GM23338 (cell line): ENCODE data around the gene ZNF225. TPM values are rescaled to one million over a fixed set of nuclear protein-coding genes. Genes with fewer than 3 reads are reported as not detected.

Source experiments
- ATAC-seq: fragments of 200-7000 bp; cut with Tn5 transposase; 3 replicates; pipeline ENCODE4 v1.9.1; 2020
- DNase-seq: peaks from one replicate; pipeline ENCODE4 v3.0.0-alpha.2; 2015; ENCODE audit warnings: low spot score
- H2AFZ ChIP-seq: fragments of 200-600 bp; sonication (generic); 2 replicates; pipeline ENCODE4 v1.8.0; 2016; ENCODE audit warnings: antibody characterized with exemption, mild to moderate bottlenecking, moderate library complexity
- H3F3A ChIP-seq: fragments of 200-600 bp; sonication (generic); replicated peaks from 2 replicates; pipeline ENCODE4 v1.8.0; 2017; ENCODE audit warnings: antibody characterized with exemption, mixed run types, low read depth
- H3K27ac ChIP-seq: fragments of 200-600 bp; sonication (generic); 2 replicates; pipeline ENCODE4 v1.6.1; 2016; ENCODE audit warnings: low read depth
- H3K27me3 ChIP-seq: fragments of 200-600 bp; sonication (generic); 2 replicates; pipeline ENCODE4 v1.8.0; 2016; ENCODE audit warnings: mild to moderate bottlenecking, mixed run types, moderate library complexity; ENCODE audit not compliant: insufficient read depth
- H3K36me3 ChIP-seq: fragments of 200-600 bp; sonication (generic); 2 replicates; pipeline ENCODE4 v1.8.0; 2016; ENCODE audit warnings: mild to moderate bottlenecking; ENCODE audit not compliant: insufficient read depth
- H3K4me1 ChIP-seq: fragments of 200-600 bp; sonication (generic); 2 replicates; pipeline ENCODE4 v1.8.0; 2016; ENCODE audit warnings: mild to moderate bottlenecking, moderate library complexity; ENCODE audit not compliant: insufficient read depth
- H3K4me2 ChIP-seq: fragments of 200-600 bp; sonication (generic); 2 replicates; pipeline ENCODE4 v1.7.1; 2017; ENCODE audit warnings: mixed run types
- H3K4me3 ChIP-seq: fragments of 200-600 bp; sonication (generic); 2 replicates; pipeline ENCODE4 v1.6.1; 2016; ENCODE audit warnings: mixed run types
- H3K79me2 ChIP-seq: fragments of 200-600 bp; sonication (generic); replicated peaks from 2 replicates; pipeline ENCODE4 v1.8.0; 2017; ENCODE audit warnings: mild to moderate bottlenecking; ENCODE audit not compliant: insufficient read depth
- H3K9me2 ChIP-seq: fragments of 200-600 bp; sonication (generic); 2 replicates; pipeline ENCODE4 v1.8.0; 2017; ENCODE audit not compliant: insufficient read depth
- H4K20me1 ChIP-seq: fragments of 200-600 bp; sonication (generic); replicated peaks from 2 replicates; pipeline ENCODE4 v1.8.0; 2017; ENCODE audit warnings: mild to moderate bottlenecking; ENCODE audit not compliant: insufficient read depth
- H3K27ac Mint-ChIP-seq: 2 replicates; pipeline ENCODE4 v1.8.0; 2020; ENCODE audit warnings: inconsistent platforms, mild to moderate bottlenecking, moderate library complexity, mixed read lengths
- H3K27me3 Mint-ChIP-seq: 3 replicates; pipeline ENCODE4 v1.8.0; 2022; ENCODE audit warnings: low read depth, mild to moderate bottlenecking, moderate library complexity, mixed read lengths, inconsistent platforms; ENCODE audit not compliant: insufficient read depth, poor library complexity
- H3K36me3 Mint-ChIP-seq: 3 replicates; pipeline ENCODE4 v1.8.0; 2021; ENCODE audit warnings: low read depth, mild to moderate bottlenecking, inconsistent platforms, moderate library complexity, mixed read lengths
- H3K4me1 Mint-ChIP-seq: 3 replicates; pipeline ENCODE4 v1.8.0; 2020; ENCODE audit warnings: mild to moderate bottlenecking, inconsistent platforms, mixed read lengths
- H3K4me3 Mint-ChIP-seq: 3 replicates; pipeline ENCODE4 v1.8.0; 2021; ENCODE audit warnings: moderate library complexity, mild to moderate bottlenecking, inconsistent platforms, mixed read lengths
- H3K9me3 Mint-ChIP-seq: 3 replicates; pipeline ENCODE4 v1.8.0; 2020; ENCODE audit warnings: moderate library complexity, mild to moderate bottlenecking, inconsistent platforms, mixed read lengths
- CREB1 ChIP-seq: fragments of 250-450 bp; sonication (Bioruptor Pico); IDR thresholded peaks from 2 replicates; pipeline ENCODE4 v1.5.0; 2020; ENCODE audit warnings: low read depth, mild to moderate bottlenecking, moderate library complexity
- EZH2 ChIP-seq: fragments of 200-600 bp; sonication (generic); IDR thresholded peaks from one replicate; pipeline ENCODE4 v1.8.0; 2017; ENCODE audit warnings: antibody characterized with exemption, mild to moderate bottlenecking, low read depth; ENCODE audit not compliant: unreplicated experiment
- EZH2phosphoT487 ChIP-seq: fragments of 200-600 bp; sonication (generic); IDR thresholded peaks from one replicate; pipeline ENCODE4 v1.8.1; 2018; ENCODE audit warnings: antibody characterized with exemption; ENCODE audit not compliant: unreplicated experiment
- JUNB ChIP-seq: IDR thresholded peaks from one replicate; pipeline ENCODE4 v1.6.1; 2016; ENCODE audit warnings: antibody characterized with exemption; ENCODE audit not compliant: unreplicated experiment
- NANOG ChIP-seq: IDR thresholded peaks from 2 replicates; pipeline ENCODE4 v1.6.1; 2016; ENCODE audit warnings: antibody characterized with exemption, borderline replicate concordance
- POLR2AphosphoS5 ChIP-seq: IDR thresholded peaks from 2 replicates; pipeline ENCODE4 v1.6.1; 2016; ENCODE audit warnings: antibody characterized with exemption, low read depth
- STAT1 ChIP-seq: IDR thresholded peaks from one replicate; pipeline ENCODE4 v1.6.1; 2016; ENCODE audit warnings: antibody characterized with exemption; ENCODE audit not compliant: unreplicated experiment
- ZNF114 ChIP-seq: fragments of 250-450 bp; sonication (Bioruptor Pico); IDR thresholded peaks from 2 replicates; pipeline ENCODE4 v1.5.0; 2020; ENCODE audit warnings: mild to moderate bottlenecking, moderate library complexity
- ZNF331 ChIP-seq: fragments of 250-450 bp; sonication (Bioruptor Pico); IDR thresholded peaks from 2 replicates; pipeline ENCODE4 v1.5.0; 2020; ENCODE audit warnings: low read depth, mild to moderate bottlenecking, moderate library complexity
- polyA plus RNA-seq: library from polyadenylated mRNA; unstranded; fragments of >200 nt; fragmentation: Nextera tagmentation; extraction: Ambion mirVana; gene quantifications from 2 replicates; pipeline ENCODE4 v1.2.1, GENCODE V29; 2016
- total RNA-seq: library from RNA; depleted of rRNA; stranded (reverse); fragments of >200 nt; shearing (Covaris generic); gene quantifications from 2 replicates; pipeline ENCODE4 v1.2.3, GENCODE V29; 2014
- TF ChIP-seq, protein P1 (sequence below): IDR thresholded peaks from one replicate; pipeline ENCODE4 v1.6.1; 2018; ENCODE audit warnings: antibody characterized with exemption; ENCODE audit not compliant: unreplicated experiment
- TF ChIP-seq, protein P2 (sequence below): IDR thresholded peaks from 2 replicates; pipeline ENCODE4 v1.6.1; 2016; ENCODE audit warnings: antibody characterized with exemption
- TF ChIP-seq, protein P3 (sequence below), 2 experiments: fragments of 200-600 bp in 1 of 2; sonication (generic) in 1 of 2; conservative IDR thresholded peaks; 2 replicates each; pipeline versions ENCODE4 v1.5.1 to v1.6.1; 2016 to 2017; ENCODE audit warnings: antibody characterized with exemption in 2 of 2, low read depth in 2 of 2, mild to moderate bottlenecking in 2 of 2, moderate library complexity in 1 of 2
- TF ChIP-seq, protein P4 (sequence below): fragments of 250-450 bp; sonication (Bioruptor Pico); IDR thresholded peaks from 2 replicates; pipeline ENCODE4 v1.5.0; 2020; ENCODE audit warnings: mild to moderate bottlenecking, moderate library complexity

ZNF225 gene
- total and polyA plus RNA-seq, 2 experiments from 2014 or later = 1.8 to 4.8 TPM

DNA sequence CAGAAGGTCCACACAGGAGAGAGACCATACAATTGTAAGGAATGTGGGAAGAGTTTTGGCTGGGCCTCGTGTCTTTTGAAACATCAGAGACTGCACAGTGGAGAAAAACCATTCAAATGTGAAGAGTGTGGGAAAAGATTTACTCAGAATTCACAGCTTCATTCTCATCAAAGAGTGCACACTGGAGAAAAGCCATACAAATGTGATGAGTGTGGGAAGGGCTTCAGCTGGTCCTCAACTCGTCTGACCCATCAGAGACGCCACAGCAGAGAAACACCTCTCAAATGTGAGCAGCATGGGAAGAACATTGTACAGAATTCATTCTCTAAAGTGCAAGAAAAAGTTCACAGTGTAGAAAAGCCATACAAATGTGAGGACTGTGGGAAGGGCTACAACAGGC is 5.4 kb upstream of the ZNF225 start:
- Histone ChIP-seq H3K79me2 (peaks cover 16% of the 10 kb centered on the region), H3K27ac (no peak overlapping the region), H4K20me1 (0 out of 2 replicates have a peak, but pooled peaks cover under 1% of the 10 kb centered on the region), H3K4me2 (no peak overlapping the region), H2AFZ (no peak overlapping the region), H3K36me3 (peaks cover 39% of the 10 kb centered on the region), H3K9me2 (no peaks in the 10 kb centered on the region), H3K4me3 (no peak overlapping the region), H3F3A (no peaks in the 10 kb centered on the region), H3K4me1 (no peaks in the 10 kb centered on the region), H3K27me3 (no peaks in the 10 kb centered on the region)
- H3K4me1 Mint-ChIP-seq = no peaks in the 10 kb centered on the region
- H3K4me3 Mint-ChIP-seq = no peak overlapping the region
- peaks cover 7% of the 10 kb centered on the region for H3K27me3 Mint-ChIP-seq
- H3K36me3 Mint-ChIP-seq = peaks cover 89% of the 10 kb centered on the region
- H3K9me3 Mint-ChIP-seq = peaks cover 77% of the 10 kb centered on the region
- no peak for ATAC-seq
- TF ChIP-seq JUNB = no peak
- TF ChIP-seq, protein P1, sequence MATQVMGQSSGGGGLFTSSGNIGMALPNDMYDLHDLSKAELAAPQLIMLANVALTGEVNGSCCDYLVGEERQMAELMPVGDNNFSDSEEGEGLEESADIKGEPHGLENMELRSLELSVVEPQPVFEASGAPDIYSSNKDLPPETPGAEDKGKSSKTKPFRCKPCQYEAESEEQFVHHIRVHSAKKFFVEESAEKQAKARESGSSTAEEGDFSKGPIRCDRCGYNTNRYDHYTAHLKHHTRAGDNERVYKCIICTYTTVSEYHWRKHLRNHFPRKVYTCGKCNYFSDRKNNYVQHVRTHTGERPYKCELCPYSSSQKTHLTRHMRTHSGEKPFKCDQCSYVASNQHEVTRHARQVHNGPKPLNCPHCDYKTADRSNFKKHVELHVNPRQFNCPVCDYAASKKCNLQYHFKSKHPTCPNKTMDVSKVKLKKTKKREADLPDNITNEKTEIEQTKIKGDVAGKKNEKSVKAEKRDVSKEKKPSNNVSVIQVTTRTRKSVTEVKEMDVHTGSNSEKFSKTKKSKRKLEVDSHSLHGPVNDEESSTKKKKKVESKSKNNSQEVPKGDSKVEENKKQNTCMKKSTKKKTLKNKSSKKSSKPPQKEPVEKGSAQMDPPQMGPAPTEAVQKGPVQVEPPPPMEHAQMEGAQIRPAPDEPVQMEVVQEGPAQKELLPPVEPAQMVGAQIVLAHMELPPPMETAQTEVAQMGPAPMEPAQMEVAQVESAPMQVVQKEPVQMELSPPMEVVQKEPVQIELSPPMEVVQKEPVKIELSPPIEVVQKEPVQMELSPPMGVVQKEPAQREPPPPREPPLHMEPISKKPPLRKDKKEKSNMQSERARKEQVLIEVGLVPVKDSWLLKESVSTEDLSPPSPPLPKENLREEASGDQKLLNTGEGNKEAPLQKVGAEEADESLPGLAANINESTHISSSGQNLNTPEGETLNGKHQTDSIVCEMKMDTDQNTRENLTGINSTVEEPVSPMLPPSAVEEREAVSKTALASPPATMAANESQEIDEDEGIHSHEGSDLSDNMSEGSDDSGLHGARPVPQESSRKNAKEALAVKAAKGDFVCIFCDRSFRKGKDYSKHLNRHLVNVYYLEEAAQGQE = no peak
- no peak for TF ChIP-seq EZH2phosphoT487
- TF ChIP-seq ZNF331 = no peak
- TF ChIP-seq, protein P2, sequence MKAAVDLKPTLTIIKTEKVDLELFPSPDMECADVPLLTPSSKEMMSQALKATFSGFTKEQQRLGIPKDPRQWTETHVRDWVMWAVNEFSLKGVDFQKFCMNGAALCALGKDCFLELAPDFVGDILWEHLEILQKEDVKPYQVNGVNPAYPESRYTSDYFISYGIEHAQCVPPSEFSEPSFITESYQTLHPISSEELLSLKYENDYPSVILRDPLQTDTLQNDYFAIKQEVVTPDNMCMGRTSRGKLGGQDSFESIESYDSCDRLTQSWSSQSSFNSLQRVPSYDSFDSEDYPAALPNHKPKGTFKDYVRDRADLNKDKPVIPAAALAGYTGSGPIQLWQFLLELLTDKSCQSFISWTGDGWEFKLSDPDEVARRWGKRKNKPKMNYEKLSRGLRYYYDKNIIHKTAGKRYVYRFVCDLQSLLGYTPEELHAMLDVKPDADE = no peak
- no peak for TF ChIP-seq ZNF114
- TF ChIP-seq STAT1 = no peak
- TF ChIP-seq, protein P3, sequence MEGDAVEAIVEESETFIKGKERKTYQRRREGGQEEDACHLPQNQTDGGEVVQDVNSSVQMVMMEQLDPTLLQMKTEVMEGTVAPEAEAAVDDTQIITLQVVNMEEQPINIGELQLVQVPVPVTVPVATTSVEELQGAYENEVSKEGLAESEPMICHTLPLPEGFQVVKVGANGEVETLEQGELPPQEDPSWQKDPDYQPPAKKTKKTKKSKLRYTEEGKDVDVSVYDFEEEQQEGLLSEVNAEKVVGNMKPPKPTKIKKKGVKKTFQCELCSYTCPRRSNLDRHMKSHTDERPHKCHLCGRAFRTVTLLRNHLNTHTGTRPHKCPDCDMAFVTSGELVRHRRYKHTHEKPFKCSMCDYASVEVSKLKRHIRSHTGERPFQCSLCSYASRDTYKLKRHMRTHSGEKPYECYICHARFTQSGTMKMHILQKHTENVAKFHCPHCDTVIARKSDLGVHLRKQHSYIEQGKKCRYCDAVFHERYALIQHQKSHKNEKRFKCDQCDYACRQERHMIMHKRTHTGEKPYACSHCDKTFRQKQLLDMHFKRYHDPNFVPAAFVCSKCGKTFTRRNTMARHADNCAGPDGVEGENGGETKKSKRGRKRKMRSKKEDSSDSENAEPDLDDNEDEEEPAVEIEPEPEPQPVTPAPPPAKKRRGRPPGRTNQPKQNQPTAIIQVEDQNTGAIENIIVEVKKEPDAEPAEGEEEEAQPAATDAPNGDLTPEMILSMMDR (conservative IDR thresholded peaks at IDR 0.05; ENCODE audit: low read depth in 2 of 2) = no peak
- TF ChIP-seq POLR2AphosphoS5 = no peak
- TF ChIP-seq CREB1 = no peak
- TF ChIP-seq EZH2 = no peak
- no peak for TF ChIP-seq NANOG
- TF ChIP-seq, protein P4, sequence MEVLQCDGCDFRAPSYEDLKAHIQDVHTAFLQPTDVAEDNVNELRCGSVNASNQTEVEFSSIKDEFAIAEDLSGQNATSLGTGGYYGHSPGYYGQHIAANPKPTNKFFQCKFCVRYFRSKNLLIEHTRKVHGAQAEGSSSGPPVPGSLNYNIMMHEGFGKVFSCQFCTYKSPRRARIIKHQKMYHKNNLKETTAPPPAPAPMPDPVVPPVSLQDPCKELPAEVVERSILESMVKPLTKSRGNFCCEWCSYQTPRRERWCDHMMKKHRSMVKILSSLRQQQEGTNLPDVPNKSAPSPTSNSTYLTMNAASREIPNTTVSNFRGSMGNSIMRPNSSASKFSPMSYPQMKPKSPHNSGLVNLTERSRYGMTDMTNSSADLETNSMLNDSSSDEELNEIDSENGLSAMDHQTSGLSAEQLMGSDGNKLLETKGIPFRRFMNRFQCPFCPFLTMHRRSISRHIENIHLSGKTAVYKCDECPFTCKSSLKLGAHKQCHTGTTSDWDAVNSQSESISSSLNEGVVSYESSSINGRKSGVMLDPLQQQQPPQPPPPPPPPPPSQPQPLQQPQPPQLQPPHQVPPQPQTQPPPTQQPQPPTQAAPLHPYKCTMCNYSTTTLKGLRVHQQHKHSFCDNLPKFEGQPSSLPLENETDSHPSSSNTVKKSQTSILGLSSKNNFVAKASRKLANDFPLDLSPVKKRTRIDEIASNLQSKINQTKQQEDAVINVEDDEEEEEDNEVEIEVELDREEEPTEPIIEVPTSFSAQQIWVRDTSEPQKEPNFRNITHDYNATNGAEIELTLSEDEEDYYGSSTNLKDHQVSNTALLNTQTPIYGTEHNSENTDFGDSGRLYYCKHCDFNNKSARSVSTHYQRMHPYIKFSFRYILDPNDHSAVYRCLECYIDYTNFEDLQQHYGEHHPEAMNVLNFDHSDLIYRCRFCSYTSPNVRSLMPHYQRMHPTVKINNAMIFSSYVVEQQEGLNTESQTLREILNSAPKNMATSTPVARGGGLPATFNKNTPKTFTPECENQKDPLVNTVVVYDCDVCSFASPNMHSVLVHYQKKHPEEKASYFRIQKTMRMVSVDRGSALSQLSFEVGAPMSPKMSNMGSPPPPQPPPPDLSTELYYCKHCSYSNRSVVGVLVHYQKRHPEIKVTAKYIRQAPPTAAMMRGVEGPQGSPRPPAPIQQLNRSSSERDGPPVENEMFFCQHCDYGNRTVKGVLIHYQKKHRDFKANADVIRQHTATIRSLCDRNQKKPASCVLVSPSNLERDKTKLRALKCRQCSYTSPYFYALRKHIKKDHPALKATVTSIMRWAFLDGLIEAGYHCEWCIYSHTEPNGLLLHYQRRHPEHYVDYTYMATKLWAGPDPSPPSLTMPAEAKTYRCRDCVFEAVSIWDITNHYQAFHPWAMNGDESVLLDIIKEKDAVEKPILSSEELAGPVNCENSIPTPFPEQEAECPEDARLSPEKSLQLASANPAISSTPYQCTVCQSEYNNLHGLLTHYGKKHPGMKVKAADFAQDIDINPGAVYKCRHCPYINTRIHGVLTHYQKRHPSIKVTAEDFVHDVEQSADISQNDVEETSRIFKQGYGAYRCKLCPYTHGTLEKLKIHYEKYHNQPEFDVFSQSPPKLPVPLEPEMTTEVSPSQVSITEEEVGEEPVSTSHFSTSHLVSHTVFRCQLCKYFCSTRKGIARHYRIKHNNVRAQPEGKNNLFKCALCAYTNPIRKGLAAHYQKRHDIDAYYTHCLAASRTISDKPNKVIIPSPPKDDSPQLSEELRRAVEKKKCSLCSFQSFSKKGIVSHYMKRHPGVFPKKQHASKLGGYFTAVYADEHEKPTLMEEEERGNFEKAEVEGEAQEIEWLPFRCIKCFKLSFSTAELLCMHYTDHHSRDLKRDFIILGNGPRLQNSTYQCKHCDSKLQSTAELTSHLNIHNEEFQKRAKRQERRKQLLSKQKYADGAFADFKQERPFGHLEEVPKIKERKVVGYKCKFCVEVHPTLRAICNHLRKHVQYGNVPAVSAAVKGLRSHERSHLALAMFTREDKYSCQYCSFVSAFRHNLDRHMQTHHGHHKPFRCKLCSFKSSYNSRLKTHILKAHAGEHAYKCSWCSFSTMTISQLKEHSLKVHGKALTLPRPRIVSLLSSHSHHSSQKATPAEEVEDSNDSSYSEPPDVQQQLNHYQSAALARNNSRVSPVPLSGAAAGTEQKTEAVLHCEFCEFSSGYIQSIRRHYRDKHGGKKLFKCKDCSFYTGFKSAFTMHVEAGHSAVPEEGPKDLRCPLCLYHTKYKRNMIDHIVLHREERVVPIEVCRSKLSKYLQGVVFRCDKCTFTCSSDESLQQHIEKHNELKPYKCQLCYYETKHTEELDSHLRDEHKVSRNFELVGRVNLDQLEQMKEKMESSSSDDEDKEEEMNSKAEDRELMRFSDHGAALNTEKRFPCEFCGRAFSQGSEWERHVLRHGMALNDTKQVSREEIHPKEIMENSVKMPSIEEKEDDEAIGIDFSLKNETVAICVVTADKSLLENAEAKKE (CRISPR knock-in tag) = no peak
- DNase-seq = no peak
- H3K27ac Mint-ChIP-seq = no peak overlapping the region
